ENCODE data around the gene UHRF1. TPM values are rescaled to one million over a fixed set of nuclear protein-coding genes. Genes with fewer than 3 reads are reported as not detected.

Gene UHRF1
- total and polyA plus RNA-seq, 2 of the 13 experiments (the other 11 are each of a cell fraction or from before 2014, with no cell fraction given) = 6.8 to 78.4 TPM

- TF ChIP-seq ZNF772 (CRISPR knock-in tag; IDR thresholded peaks at IDR 0.05) = 0 out of 2 replicates have a peak, but pooled peaks have one; percentile 42
- peak; percentile 71 for TF ChIP-seq SRSF1 (optimal IDR thresholded peaks at IDR 0.05; ENCODE audit: low read depth, low read length)
- TF ChIP-seq PRDM10 (CRISPR knock-in tag; IDR thresholded peaks at IDR 0.05; ENCODE audit: low read depth) = 0 out of 2 replicates have a peak, but pooled peaks have one; percentile 31
- peak; percentile 43; the same call in 1 of the 2 replicates for TF ChIP-seq HDAC1 (CRISPR knock-in tag; IDR thresholded peaks at IDR 0.05)
- TF ChIP-seq MYNN (CRISPR knock-in tag; IDR thresholded peaks at IDR 0.05; ENCODE audit: low read depth) = peak; percentile 80; the same call in 1 of the 2 replicates
- TF ChIP-seq LBX2 (CRISPR knock-in tag; IDR thresholded peaks at IDR 0.05; ENCODE audit: borderline replicate concordance) = no peak
- no peak for TF ChIP-seq WIZ (CRISPR knock-in tag; IDR thresholded peaks at IDR 0.05)
- peak; percentile 76 for TF ChIP-seq ELF1 (CRISPR knock-in tag; IDR thresholded peaks at IDR 0.05)
- TF ChIP-seq MYC (CRISPR knock-in tag; IDR thresholded peaks at IDR 0.05; ENCODE audit: borderline replicate concordance) = 0 out of 2 replicates have a peak, but pooled peaks have one; percentile 18
Measured at GRCh38 chr19:4866595-4867424, 42.5 kb upstream of the UHRF1 start (continued).
